ENCODE results near the gene MRPL14. TPM values are rescaled to one million over a fixed set of nuclear protein-coding genes. Genes with fewer than 3 reads are reported as not detected.
A peak's percentile ranks its signal among the peaks of the same experiment; 100 is the strongest.

MRPL14 gene
- total RNA-seq (2014; rRNA removed; shearing (Covaris generic)), result 100 and 111 TPM in 2 replicates

- DNase-seq (ENCODE audit: low read depth), result peak; percentile 83
Measured at GRCh38 chr6:44127186-44128019, at the start of gene MRPL14, which contains the start of gene TMEM63B. Gene MRPL14 (minus strand): TSS chr6:44127452. CDS start chr6:44116611, 10,841 bp downstream. Gene TMEM63B (plus strand): TSS chr6:44127554. CDS start chr6:44134585, 7,031 bp downstream.

- DNase-seq (ENCODE audit: low read depth), result no peak
Measured at GRCh38 chr6:44176130-44176761, 49.0 kb upstream of the MRPL14 start.

GRCh38 chr6:44172731-44173500 is 45.7 kb upstream of the MRPL14 start:
- peak; percentile 92 for DNase-seq (ENCODE audit: low read depth)

- DNase-seq (ENCODE audit: low read depth), result no peak
Measured at GRCh38 chr6:44171899-44172546, 44.8 kb upstream of the MRPL14 start.

- no peak for DNase-seq (ENCODE audit: low read depth)
Measured at GRCh38 chr6:44169886-44170570, 42.8 kb upstream of the MRPL14 start.

DNA sequence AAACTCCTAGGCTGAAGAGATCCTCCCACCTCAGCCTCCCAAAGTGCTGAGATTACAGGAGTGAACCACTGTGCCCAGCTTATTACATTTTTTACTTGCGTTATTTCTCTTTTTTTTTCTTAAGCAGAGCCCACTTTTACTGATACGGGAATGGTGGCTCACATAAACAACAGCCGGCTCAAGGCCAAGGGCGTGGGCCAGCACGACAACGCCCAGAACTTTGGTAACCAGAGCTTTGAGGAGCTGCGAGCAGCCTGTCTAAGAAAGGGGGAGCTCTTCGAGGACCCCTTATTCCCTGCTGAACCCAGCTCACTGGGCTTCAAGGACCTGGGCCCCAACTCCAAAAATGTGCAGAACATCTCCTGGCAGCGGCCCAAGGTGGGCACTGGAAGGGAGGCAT is 41.9 kb upstream of the MRPL14 start:
- DNase-seq (ENCODE audit: low read depth), result no peak

DNA sequence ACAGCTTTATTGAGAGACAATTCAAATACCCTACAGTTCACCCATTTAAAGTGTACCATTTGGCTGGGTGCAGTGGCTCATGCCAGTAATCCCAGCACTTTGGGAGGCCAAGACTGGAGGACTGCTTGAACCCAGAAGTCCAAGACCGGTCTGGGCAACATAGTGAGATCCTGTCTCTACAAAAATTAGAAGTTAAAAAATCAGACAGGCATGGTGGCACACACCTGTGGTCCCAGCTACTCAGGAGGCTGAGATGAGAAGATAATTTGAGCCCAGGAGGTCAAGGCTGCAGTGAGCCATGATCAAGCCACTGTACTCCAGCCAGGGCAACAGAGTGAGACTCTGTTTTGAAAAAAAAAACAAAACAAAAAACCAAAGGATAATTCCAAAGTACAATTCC is 40.3 kb upstream of the MRPL14 start:
- no peak for DNase-seq (ENCODE audit: low read depth)

DNA sequence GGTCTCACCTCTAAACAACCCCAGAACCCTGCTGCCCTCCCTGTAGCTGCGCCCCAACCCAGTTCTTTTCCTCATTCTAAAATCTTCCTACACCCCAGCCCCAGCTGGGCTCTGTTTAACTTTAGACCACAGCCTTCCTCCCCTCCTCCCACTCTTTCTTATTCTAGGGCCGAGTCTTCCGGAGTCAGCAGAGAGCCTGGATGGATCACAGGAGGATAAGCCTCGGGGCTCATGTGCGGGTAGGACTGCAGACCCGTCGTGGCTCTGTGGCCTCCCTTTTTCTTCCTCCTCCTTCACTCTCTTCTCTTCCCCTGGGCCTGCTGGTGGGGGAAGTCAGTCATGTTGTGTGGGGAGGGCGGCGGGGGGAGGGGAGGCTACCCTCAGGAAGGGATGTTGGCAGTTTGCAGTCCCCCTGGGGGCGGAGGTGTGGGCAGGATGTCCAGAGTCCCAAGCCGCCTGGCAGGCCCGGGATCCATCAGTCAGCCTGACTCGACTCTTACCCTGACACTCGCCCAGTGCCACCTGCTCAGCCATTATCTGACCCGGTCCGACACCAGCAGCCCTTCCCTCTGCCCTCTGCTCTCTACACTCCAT is 39.4 kb upstream of the MRPL14 start:
- DNase-seq (ENCODE audit: low read depth), result no peak

- no peak for DNase-seq (ENCODE audit: low read depth)
Measured at GRCh38 chr6:44166116-44166515, 38.9 kb upstream of the MRPL14 start.

GRCh38 chr6:44162876-44163625 is 35.8 kb upstream of the MRPL14 start:
- no peak for DNase-seq (ENCODE audit: low read depth)

DNA sequence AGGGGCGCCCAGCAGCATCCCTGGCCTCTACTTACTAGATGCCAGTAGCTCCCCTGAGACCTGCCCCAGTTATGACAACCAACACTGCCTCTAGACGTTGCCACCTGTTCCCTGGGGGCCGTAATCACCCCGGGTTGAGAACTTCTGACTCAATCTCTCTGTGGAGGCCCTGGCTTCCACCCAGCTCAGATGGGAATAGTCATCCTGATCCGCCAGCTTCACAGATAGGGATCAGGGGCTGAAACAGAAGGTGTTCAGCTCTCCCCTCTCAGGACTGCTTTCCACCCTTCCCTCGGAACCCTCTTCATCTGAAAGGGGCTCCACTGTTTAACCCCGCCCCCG is 34.7 kb upstream of the MRPL14 start:
- peak; percentile 93 for DNase-seq (ENCODE audit: low read depth)

DNA sequence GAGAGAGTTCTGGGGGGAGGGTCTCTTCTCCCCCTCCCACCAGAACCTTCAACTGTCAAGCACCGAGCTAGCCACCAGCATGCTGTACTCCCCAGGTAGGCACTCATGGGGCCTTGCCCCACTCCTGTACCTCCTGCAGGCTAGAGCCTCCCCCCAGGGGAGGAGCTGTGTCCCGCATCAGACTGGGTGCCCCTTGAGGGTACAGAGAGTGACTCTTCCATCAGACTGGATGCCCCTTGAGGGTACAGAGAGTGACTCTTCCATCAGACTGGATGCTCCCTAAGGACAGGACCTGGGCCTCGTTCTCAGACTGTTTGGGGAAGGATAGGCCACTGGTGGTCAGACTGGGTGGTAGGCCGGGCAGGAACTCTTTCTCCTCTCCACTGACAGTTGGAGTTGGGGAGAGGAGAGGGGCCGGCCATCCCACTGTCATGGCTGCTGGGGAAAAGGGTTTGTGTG is 31.5 kb upstream of the MRPL14 start, which contains the start of gene CAPN11:
Gene CAPN11, plus strand, starts transcription at position 51 of the 459 bp plus-strand sequence. Its CDS starts 29 bp downstream, at position 80.
- no peak for DNase-seq (ENCODE audit: low read depth)

DNA sequence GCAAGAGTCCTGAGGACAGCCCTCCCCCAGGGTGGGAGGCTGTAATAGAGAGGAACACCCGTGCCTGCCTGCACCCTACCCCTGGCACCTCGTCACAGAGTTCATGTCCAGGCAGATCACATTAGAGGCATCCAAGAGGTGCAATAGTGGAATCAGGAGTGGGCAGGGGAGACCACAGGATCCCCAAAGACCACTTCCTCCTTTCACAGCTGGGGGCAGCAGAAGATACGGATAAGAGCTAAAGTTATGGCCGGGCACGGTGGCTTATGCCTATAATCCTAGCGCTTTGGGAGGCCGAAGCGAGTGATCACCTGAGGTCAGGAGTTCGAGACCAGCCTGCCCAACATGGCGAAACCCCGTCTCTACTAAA is 29.9 kb upstream of the MRPL14 start:
- no peak for DNase-seq (ENCODE audit: low read depth)

DNA sequence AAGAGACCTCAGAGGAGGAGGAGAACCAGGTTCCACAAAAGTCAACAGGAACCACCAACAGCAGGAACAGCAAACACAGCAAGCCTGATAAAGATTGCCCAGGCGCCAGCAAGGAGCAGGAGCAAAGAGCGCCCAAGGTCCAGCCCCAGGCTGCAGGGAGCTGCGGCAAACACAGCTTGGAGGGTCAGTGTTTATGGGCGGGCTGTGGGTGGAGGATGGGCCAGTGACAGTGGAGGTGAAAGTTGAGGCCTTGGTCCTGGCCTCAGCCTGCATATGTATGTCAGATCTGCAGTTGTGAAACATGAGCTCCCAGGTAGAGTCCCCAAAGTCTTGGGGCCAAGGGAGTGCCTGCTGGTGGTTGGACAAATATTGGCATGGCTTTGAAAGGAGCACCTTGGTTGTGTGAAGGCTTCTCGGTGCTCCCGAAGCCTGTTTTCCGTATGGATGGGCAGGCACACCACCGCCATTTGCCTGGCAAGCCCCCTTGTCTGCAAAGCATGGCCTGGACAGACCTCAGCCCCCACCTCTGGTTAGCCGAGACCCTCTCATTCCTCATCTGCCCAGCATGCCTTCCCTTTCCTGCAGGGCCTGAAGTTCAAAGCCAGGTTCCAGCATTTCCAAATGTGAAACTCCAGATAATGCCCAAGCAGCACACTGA is 29.4 kb upstream of the MRPL14 start:
- no peak for DNase-seq (ENCODE audit: low read depth)

- no peak for DNase-seq (ENCODE audit: low read depth)
Measured at GRCh38 chr6:44154067-44154466, 26.8 kb upstream of the MRPL14 start.

DNA sequence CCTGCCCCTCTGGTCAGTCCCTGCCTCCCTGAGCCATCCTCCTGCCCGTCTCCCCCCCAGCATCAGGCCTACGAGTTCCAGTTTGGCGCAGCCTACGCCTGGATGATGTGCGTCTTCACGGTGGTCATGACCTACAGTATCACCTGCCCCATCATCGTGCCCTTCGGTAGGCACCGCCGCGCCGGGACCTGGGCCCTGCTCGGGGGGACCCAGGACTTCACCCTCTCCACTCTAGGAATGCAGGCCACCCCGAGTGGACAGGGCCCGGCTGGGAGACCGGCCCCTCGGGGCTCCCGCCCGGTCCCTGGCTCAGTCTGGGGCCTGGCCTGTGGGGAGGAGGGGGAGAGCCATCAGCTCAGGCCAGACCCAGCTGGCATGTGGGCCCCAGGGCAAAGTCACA is 25.3 kb upstream of the MRPL14 start:
- DNase-seq (ENCODE audit: low read depth), result no peak

DNA sequence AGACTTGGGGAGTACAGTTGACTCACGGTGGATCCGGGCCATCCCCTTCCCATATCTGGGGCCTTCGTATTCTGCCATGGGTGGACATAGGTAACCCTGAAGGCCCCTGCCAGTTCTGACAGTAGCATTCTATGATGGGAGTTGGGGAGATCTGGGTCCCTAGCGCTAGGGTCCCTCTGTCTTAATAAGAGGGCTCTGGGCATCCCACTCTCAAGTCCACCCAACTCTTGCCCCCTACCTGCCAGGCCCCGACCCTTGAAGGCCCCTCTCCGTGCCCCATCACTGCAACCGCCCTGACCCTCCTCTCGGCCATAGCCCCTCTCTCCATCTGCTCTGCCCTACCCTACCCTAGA is 24.8 kb upstream of the MRPL14 start:
- DNase-seq (ENCODE audit: low read depth), result no peak

DNA sequence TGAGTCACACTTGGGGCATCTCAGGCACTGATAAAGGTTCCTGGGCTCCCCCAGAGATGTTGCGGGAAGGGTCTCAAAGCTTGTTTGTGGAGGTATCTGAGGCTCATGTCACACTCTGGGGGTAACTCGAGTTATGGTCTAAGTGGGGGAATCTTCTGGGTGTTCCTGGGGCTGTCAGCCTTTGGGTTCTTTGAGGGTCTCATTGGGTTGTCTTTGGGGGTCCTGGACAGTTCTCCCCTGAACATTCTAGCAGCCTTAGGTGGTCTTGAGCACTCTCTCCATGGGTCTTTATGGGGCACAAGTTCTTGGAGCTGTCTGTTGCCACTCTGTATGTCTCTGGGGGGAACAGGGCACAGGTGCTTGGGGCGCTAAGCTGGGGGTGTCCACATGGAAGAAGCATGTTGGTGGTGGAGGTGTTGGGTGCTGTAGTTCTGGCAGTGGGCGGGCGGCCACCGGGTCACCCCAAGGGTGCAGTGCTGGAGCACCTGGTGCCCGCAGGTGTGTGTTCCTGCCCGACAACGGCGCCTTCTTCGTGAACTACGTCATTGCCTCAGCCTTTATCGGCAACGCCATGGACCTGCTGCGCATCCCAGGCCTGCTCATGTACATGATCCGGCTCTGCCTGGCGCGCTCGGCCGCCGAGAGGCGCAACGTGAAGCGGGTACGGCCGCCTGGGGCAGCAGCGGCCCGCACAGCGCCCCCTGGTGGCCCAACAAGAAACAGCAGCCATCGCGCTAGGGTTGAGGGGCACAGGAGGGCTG is 24.3 kb upstream of the MRPL14 start:
- DNase-seq (ENCODE audit: low read depth), result peak; percentile 51
